IMR-90 (cell line): Measurements from ENCODE around the gene ROCK2. TPM values are rescaled to one million over a fixed set of nuclear protein-coding genes. Genes with fewer than 3 reads are reported as not detected.

Experiments used
- ATAC-seq: fragments of 200-7000 bp; cut with Tn5 transposase; 2 replicates; pipeline ENCODE4 v1.9.1; 2020; ENCODE audit warnings: low read depth, mild to moderate bottlenecking, moderate library complexity
- BruUV-seq: library from RNA; stranded (reverse); fragments of 400-500 nt; replicated peaks from 2 replicates; lab custom pipeline; 2021; lab: Mats Ljungman, UMichigan
- CTCF ChIA-PET: fragments of 300-600 bp; formaldehyde crosslinking; extraction: SDS; loops from one replicate; lab custom pipeline; 2021; ENCODE audit warnings: antibody characterized with exemption; lab: Yijun Ruan, JAX
- POLR2A ChIA-PET: fragments of 300-600 bp; sonication (Branson Sonifier 250); formaldehyde crosslinking; loops from one replicate; lab custom pipeline; 2022; ENCODE audit warnings: antibody characterized with exemption; ENCODE audit not compliant: unreplicated experiment; lab: Charles Lee
- DNase-seq: peaks from one replicate; pipeline ENCODE4 v3.0.0; 2013
- H2AFZ ChIP-seq: replicated peaks from 2 replicates; pipeline ENCODE3; 2013; ENCODE audit warnings: low read length, mild to moderate bottlenecking; ENCODE audit not compliant: poor library complexity
- H2AK5ac ChIP-seq: 2 replicates; pipeline ENCODE4 v1.6.1; 2013; ENCODE audit warnings: low read depth, low read length, inconsistent platforms
- H2AK9ac ChIP-seq: replicated peaks from 2 replicates; pipeline ENCODE3; 2013; ENCODE audit warnings: mild to moderate bottlenecking, low read depth, low read length, moderate library complexity; ENCODE audit not compliant: poor library complexity
- H2BK120ac ChIP-seq: 2 replicates; pipeline ENCODE4 v1.6.1; 2013; ENCODE audit warnings: low read depth, low read length, inconsistent platforms
- H2BK15ac ChIP-seq: 3 replicates; pipeline ENCODE4 v1.6.1; 2013; ENCODE audit warnings: low read depth, low read length, inconsistent platforms
- H2BK20ac ChIP-seq: 2 replicates; pipeline ENCODE4 v1.6.1; 2013; ENCODE audit warnings: low read depth, mild to moderate bottlenecking, inconsistent platforms, low read length, moderate library complexity
- H2BK5ac ChIP-seq: 2 replicates; pipeline ENCODE4 v1.6.1; 2013; ENCODE audit warnings: mild to moderate bottlenecking, low read depth, low read length, inconsistent platforms; ENCODE audit not compliant: poor library complexity, severe bottlenecking
- H3K14ac ChIP-seq: replicated peaks from 2 replicates; pipeline ENCODE4 v1.6.1; 2013; ENCODE audit warnings: low read depth, low read length, inconsistent platforms
- H3K18ac ChIP-seq: 2 replicates; pipeline ENCODE4 v1.6.1; 2013; ENCODE audit warnings: low read depth, low read length, control low read depth
- H3K23ac ChIP-seq: 2 replicates; pipeline ENCODE4 v1.6.1; 2013; ENCODE audit warnings: low read depth, low read length, inconsistent platforms
- H3K27ac ChIP-seq: 2 replicates; pipeline ENCODE4 v1.5.1; 2013; ENCODE audit warnings: mild to moderate bottlenecking, control low read depth, low read length; ENCODE audit not compliant: insufficient read depth
- H3K27me3 ChIP-seq: 2 replicates; pipeline ENCODE4 v1.6.1; 2013; ENCODE audit warnings: low read length; ENCODE audit not compliant: control insufficient read depth, insufficient read depth
- H3K36me3 ChIP-seq: 2 replicates; pipeline ENCODE4 v1.6.1; 2013; ENCODE audit warnings: low read length, mixed read lengths; ENCODE audit not compliant: control insufficient read depth, insufficient read depth
- H3K4ac ChIP-seq: 2 replicates; pipeline ENCODE4 v1.6.1; 2013; ENCODE audit warnings: low read depth, low read length, inconsistent platforms
- H3K4me1 ChIP-seq: 2 replicates; pipeline ENCODE4 v1.6.1; 2013; ENCODE audit warnings: low read length, mixed read lengths; ENCODE audit not compliant: control insufficient read depth, insufficient read depth
- H3K4me2 ChIP-seq: 2 replicates; pipeline ENCODE4 v1.6.1; 2013; ENCODE audit warnings: low read depth, mild to moderate bottlenecking, control low read depth, low read length, moderate library complexity
- H3K4me3 ChIP-seq: 2 replicates; pipeline ENCODE4 v1.5.1; 2013; ENCODE audit warnings: low read depth, mild to moderate bottlenecking, control low read depth, low read length, moderate library complexity; ENCODE audit not compliant: insufficient read depth
- H3K56ac ChIP-seq: 2 replicates; pipeline ENCODE4 v1.6.1; 2013; ENCODE audit warnings: low read length, inconsistent platforms; ENCODE audit not compliant: insufficient read depth; ENCODE audit errors: extremely low read depth
- H3K79me1 ChIP-seq, 2 experiments: 2 replicates each; pipeline ENCODE4 v1.6.1; 2013; ENCODE audit warnings: low read length in 2 of 2, inconsistent platforms in 1 of 2, low read depth in 1 of 2
- H3K9ac ChIP-seq: 2 replicates; pipeline ENCODE4 v1.6.1; 2013; ENCODE audit warnings: low read depth, low read length, control low read depth
- H3K9me1 ChIP-seq: 2 replicates; pipeline ENCODE4 v1.6.1; 2013; ENCODE audit warnings: low read length, inconsistent platforms; ENCODE audit not compliant: insufficient read depth
- H3K9me3 ChIP-seq: 2 replicates; pipeline ENCODE4 v1.6.1; 2013; ENCODE audit warnings: low read length; ENCODE audit not compliant: control insufficient read depth, insufficient read depth
- H4K20me1 ChIP-seq: 2 replicates; pipeline ENCODE4 v1.6.1; 2013; ENCODE audit warnings: low read length, inconsistent platforms; ENCODE audit not compliant: insufficient read depth
- H4K5ac ChIP-seq: 2 replicates; pipeline ENCODE4 v1.6.1; 2013; ENCODE audit warnings: mild to moderate bottlenecking, low read depth, low read length, control low read depth
- H4K8ac ChIP-seq, 2 experiments: 2 replicates each; pipeline ENCODE4 v1.6.1; 2013; ENCODE audit warnings: low read depth in 2 of 2, low read length in 2 of 2, control low read depth in 1 of 2, inconsistent platforms in 1 of 2
- H4K91ac ChIP-seq: 2 replicates; pipeline ENCODE4 v1.6.1; 2013; ENCODE audit warnings: low read depth, low read length, inconsistent platforms; ENCODE audit not compliant: insufficient read depth
- NFE2L2 ChIP-seq: fragments of 150-350 bp; IDR thresholded peaks from 2 replicates; pipeline ENCODE4 v1.6.1; 2016; ENCODE audit warnings: low read depth, mild to moderate bottlenecking, low read length
- dilution Hi-C: fragments of 300-500 bp; cut with HindIII; formaldehyde crosslinking; loops from one replicate; pipeline ENCODE4 v1.14.3; 2018; ENCODE audit warnings: low sequenced_read_pairs; ENCODE audit not compliant: unreplicated experiment
- in situ Hi-C: fragments of 300-500 bp; cut with MboI; formaldehyde crosslinking; loops from 3 replicates; pipeline ENCODE4 v1.14.3; 2019; ENCODE audit warnings: low sequenced_read_pairs, inconsistent platforms, mixed read lengths
- intact Hi-C: fragments of 100-400 bp; cut with micrococcal nuclease; formaldehyde crosslinking; loops from 2 replicates; pipeline ENCODE4 v1.10.0; 2022
- polyA plus RNA-seq, 3 experiments: library from polyadenylated mRNA; depleted of rRNA; stranded (reverse); fragments of >200 nt; gene quantifications; 2 replicates each; pipeline ENCODE4 v1.2.3, GENCODE V29; 2012; ENCODE audit warnings: low replicate concordance in 1 of 3
- total RNA-seq: library from RNA; depleted of rRNA; stranded (reverse); fragments of >200 nt; gene quantifications from 2 replicates; pipeline ENCODE4 v1.2.3, GENCODE V29; 2012

Gene ROCK2
- total and polyA plus RNA-seq, 2 of the 4 experiments (the other 2 are of a cell fraction): 9.0 to 28.3 TPM

DNA sequence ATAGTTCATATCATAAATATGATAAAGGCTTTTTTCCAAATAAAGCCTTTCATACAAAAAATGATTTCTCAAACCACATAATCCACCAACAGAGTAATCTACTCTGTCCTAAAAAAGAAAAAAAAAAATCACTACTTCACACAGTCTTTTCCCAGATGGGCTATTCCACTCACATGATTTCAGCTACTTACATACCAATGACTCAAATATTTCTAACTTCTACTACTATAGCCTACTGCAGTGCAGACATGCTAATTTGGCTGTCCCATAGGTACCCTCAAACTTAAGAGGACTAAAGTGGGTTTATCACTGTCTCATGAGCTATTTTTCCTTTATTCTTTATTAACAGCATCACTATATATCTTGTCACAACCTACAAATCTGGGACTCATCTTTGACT lies 131.8 kb downstream of the ROCK2 start:
- Histone ChIP-seq H3K79me1 (peaks cover 0 to 16% of the 10 kb centered on the region in 2 experiments; a peak in 2 of 4 replicates), H3K9me1 (no peaks in the 10 kb centered on the region), H2BK5ac (no peak overlapping the region), H3K27ac (no peak overlapping the region), H3K4ac (no peak overlapping the region), H4K5ac (no peak overlapping the region), H2AFZ (no peak overlapping the region), H2BK20ac (no peak overlapping the region), H3K27me3 (no peaks in the 10 kb centered on the region), H2BK15ac (no peak overlapping the region), H3K23ac (no peak overlapping the region), H4K20me1 (peaks cover 4% of the 10 kb centered on the region), H3K4me1 (no peaks in the 10 kb centered on the region), H3K36me3 (peaks cover 29% of the 10 kb centered on the region), H3K56ac (no peak overlapping the region), H2AK5ac (no peak overlapping the region), H2BK120ac (no peak overlapping the region), H3K9me3 (no peaks in the 10 kb centered on the region), H4K8ac (no peak overlapping the region), H3K9ac (no peak overlapping the region), H3K4me3 (no peak overlapping the region), H4K91ac (no peak overlapping the region), H3K14ac (no peak overlapping the region), H3K18ac (no peak overlapping the region), H2AK9ac (no peak overlapping the region), H3K4me2 (no peak overlapping the region)
- CTCF ChIA-PET: no interaction called here
- DNase-seq (no peak), ATAC-seq (no peak)
- intact Hi-C loops: no loop called here
- no TSS peak for BruUV-seq
- TF ChIP-seq NFE2L2: no peak
- POLR2A ChIA-PET: no interaction called here
- dilution Hi-C loops: no loop called here
- in situ Hi-C loops: no loop called here
